ENCODE data around the gene CDH4.

CDH4 gene

GRCh38 chr20:61753987-61754956 is 502.2 kb downstream of the CDH4 start:
- ChIA-PET POLR2A (no interaction called here), CTCF (no interaction called here)
- DNase-seq (ENCODE audit: extremely low spot score): no peak
- no peak for TF ChIP-seq CTCF (IDR thresholded peaks at IDR 0.05; ENCODE audit: control extremely low read depth, extremely low read depth, low read depth, missing control alignments)

GRCh38 chr20:61754976-61755778 is 503.1 kb downstream of the CDH4 start:
- no peak for DNase-seq (ENCODE audit: extremely low spot score)
- CTCF ChIA-PET: no interaction called here
- no peak for TF ChIP-seq CTCF (IDR thresholded peaks at IDR 0.05; ENCODE audit: control extremely low read depth, extremely low read depth, low read depth, missing control alignments)
- POLR2A ChIA-PET: no interaction called here

GRCh38 chr20:61755971-61756845 is 504.1 kb downstream of the CDH4 start:
- DNase-seq (ENCODE audit: extremely low spot score): no peak
- ChIA-PET POLR2A (no interaction called here), CTCF (no interaction called here)
- TF ChIP-seq CTCF (IDR thresholded peaks at IDR 0.05; ENCODE audit: control extremely low read depth, extremely low read depth, low read depth, missing control alignments): no peak

GRCh38 chr20:61756966-61757677 is 505.1 kb downstream of the CDH4 start:
- no peak for TF ChIP-seq CTCF (IDR thresholded peaks at IDR 0.05; ENCODE audit: control extremely low read depth, extremely low read depth, low read depth, missing control alignments)
- CTCF ChIA-PET: no interaction called here
- no peak for DNase-seq (ENCODE audit: extremely low spot score)
- POLR2A ChIA-PET: no interaction called here

- CTCF ChIA-PET: no interaction called here
- POLR2A ChIA-PET: no interaction called here
- no peak for TF ChIP-seq CTCF (IDR thresholded peaks at IDR 0.05; ENCODE audit: control extremely low read depth, extremely low read depth, low read depth, missing control alignments)
- no peak for DNase-seq (ENCODE audit: extremely low spot score)
These were observed 505.9 kb downstream of the CDH4 start for GRCh38 chr20:61757678-61758563.
